Activated CD8-positive, alpha-beta memory T cell treated with anti-CD3 and anti-CD28 coated beads for 36 hours (primary cell): ENCODE measurements around the gene DYSF. TPM values are rescaled to one million over a fixed set of nuclear protein-coding genes. Genes with fewer than 3 reads are reported as not detected.
"Not testable (repeated sequence)": the region's sequence is repeated elsewhere in the genome, so short reads cannot be mapped to it uniquely, and the experiment has no call there.

Experiments used
- CTCF ChIA-PET: fragments of 350-600 bp; sonication (Branson Sonifier 250); formaldehyde crosslinking; loops from one replicate; lab custom pipeline; 2021; ENCODE audit warnings: antibody characterized with exemption; lab: Charles Lee
- POLR2A ChIA-PET: fragments of 350-600 bp; sonication (Branson Sonifier 250); formaldehyde crosslinking; loops from one replicate; lab custom pipeline; 2021; ENCODE audit warnings: antibody characterized with exemption; lab: Charles Lee
- total RNA-seq, 2 experiments: library from RNA; stranded (reverse); gene quantifications; one replicate each; pipeline ENCODE4 v1.2.3, GENCODE V29; 2021

DYSF gene
- total RNA-seq, 2 experiments from 2014 or later: 4.8 to 5.8 TPM

- ChIA-PET POLR2A (no interaction called here), CTCF (interaction anchor here (1.2 kb wide), 1 partner anchor 23 kb away, joined by 3 read pairs; no protein-coding TSS in a partner anchor)
Measured at GRCh38 chr2:71486881-71487640, 33.7 kb downstream of the DYSF start.

GRCh38 chr2:71491551-71491950 is 38.2 kb downstream of the DYSF start:
- POLR2A ChIA-PET, CTCF ChIA-PET: not testable (repeated sequence)

DNA sequence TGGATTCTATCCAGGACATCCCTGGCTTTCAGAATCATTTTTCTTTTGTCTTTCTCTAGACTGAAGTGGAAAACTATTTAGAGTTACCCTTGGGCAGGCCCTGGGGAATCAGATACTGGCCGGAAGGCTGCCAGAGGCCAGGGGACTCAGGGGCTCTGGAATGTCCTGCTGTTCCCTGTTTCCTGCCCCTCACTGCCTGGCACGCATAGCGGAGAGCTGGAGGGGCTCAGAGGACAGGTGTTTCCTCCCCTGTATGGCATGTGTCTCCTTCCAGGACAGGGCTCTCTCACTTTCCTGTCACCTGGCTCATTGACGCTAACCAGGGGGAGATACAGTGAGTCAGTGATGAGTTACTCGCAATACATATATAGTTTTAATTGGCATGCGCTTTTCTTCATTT is 38.8 kb downstream of the DYSF start:
- CTCF ChIA-PET: no interaction called here
- POLR2A ChIA-PET: no interaction called here

DNA sequence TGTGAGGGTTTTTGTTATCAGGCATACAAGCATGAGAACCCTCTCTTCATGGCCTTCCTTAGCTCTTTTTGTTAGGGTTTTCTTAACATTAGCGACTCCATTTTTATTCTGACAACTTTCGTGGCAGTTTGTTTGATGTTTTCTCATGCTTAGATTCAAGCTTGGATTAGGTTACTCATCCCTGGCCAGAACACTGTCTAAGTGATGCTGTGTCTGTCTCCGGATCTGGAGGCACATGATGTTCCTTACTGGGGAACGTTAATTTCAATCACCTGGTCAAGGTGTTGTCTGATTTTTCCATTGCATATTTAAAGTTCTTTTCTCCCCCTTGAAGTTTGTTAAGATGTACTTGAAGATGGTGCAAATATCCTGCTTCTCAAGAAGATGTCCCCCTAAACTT is 40.7 kb downstream of the DYSF start:
- POLR2A ChIA-PET: no interaction called here
- CTCF ChIA-PET: no interaction called here

- CTCF ChIA-PET: no interaction called here
Measured at GRCh38 chr2:71494523-71495155, 41.3 kb downstream of the DYSF start.

GRCh38 chr2:71496156-71496770 is 42.9 kb downstream of the DYSF start:
- CTCF ChIA-PET: interaction anchor here (1.3 kb wide), 1 partner anchor 13 kb away, joined by 3 read pairs; no protein-coding TSS in a partner anchor
- POLR2A ChIA-PET: interaction anchor here (0.6 kb wide), 1 partner anchor 294 kb away, joined by 3 read pairs; no protein-coding TSS in a partner anchor

More at GRCh38 chr2:71494523-71495155, 41.3 kb downstream of the DYSF start:
- POLR2A ChIA-PET: no interaction called here

GRCh38 chr2:71498261-71498701 is 44.9 kb downstream of the DYSF start:
- CTCF ChIA-PET: no interaction called here
- POLR2A ChIA-PET: no interaction called here

DNA sequence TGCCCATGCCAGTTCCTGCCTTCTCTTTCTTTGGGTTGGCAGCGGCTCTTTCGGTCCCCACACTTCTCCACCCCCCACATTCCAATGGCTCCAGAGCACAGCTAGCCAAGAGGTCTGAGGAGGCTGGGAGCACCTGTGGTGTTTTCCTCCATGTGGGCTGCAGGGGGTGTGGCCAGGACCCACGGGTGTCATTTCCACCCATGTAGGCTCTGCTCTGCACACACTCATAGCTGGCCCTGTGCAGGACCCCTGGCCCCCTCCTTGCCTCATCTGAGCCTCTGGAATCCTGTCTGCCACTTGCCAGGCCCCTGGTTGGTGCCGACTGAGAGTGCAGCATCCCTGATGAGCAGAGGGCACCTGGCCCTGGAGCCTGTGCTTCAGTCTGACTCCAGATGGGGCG is 46.3 kb downstream of the DYSF start:
- CTCF ChIA-PET: no interaction called here
- POLR2A ChIA-PET: no interaction called here

GRCh38 chr2:71500426-71501079 is 47.2 kb downstream of the DYSF start:
- ChIA-PET POLR2A (no interaction called here), CTCF (no interaction called here)

- ChIA-PET POLR2A (no interaction called here), CTCF (no interaction called here)
Measured at GRCh38 chr2:71502941-71503738, 49.8 kb downstream of the DYSF start.

DNA sequence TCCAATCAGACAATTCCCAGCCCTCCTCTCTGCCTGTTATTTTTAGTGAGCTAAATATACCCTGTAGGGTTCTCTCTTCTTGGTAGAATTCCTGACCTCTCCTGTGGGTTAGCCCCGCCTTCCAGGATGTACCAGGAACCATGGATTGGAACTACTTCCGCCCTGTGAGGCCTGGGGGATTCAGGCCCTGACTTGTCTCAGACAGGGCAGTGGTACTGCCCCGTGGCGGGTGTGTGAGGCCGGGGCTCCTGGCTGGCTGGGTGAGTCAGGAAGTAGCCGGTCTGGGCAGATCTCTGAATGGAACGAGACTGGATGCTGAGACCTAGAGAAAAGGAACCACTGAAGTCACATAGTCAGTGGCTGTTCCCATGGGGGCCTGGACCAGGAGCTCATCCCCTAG is 50.5 kb downstream of the DYSF start:
- CTCF ChIA-PET: no interaction called here
- POLR2A ChIA-PET: no interaction called here

DNA sequence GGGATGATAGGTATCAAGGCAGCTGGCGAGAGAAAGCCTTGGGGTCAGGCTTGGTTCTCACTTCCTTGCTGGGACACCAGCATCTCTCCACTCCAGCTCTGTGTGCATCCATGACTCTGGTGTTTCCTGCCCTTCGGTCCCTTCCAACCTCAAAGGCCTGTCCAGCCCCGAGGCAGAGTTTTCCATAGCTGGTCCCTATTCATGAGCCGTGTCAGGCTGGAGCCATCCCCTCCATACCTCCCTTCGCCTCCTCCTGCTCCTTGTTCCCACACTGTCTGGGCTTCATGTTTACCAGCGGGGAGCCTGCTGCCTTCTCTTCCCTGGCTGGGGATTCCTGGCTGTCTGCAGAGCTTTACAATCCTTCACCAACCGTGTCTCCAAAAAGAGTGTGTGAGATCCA is 51.2 kb downstream of the DYSF start:
- ChIA-PET POLR2A (no interaction called here), CTCF (no interaction called here)

DNA sequence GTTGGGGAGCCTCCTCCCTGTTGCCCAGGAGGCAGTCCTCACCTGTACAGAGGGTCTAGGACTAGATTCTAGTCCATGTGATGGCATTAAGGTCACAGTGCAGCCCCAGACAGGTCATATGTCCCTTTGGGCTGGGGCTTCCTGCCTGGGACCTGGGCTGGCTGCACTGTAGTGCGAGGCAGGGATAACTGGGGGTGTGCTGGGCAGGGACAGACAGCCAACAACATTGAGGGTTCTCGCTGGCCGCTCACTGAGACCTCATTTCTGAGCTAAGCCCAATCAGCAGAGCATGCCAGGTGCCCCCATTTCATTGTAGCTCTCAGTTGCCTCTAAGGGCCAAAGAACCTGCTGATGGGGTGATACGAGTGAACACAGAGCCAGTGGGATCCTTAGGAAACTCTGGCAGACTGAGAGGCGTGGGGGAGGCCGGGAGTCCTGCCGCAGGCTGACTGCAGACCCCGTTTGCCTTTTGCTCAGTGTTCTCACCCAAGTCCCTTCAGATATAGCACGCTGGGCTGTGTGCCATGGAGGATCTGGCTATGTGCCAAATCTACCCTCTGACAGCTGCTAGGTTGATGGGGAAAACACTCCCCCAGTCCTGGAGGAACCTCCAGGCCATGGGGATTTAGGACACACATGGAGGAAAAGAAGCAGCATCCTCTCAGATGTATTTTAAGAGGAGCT is 51.9 kb downstream of the DYSF start:
- ChIA-PET CTCF (no interaction called here), POLR2A (no interaction called here)

DNA sequence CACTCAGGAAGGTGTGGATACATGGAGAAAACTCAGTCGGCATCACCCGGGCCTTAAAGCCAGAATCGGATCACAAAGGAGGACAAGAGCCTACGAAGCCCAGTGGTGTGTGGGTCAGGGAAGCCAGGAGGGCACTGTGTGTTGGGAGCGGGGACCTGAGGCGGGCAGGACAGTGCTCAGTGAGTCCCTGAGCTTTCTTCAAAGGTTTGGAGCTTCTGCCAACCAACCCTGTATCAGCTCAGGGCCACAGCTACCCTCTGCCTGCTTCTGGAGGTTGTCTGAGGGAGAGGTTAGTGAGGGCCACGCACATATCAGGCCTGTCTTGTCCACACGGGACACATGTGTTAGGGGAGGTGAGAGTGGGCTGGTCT is 52.4 kb downstream of the DYSF start:
- CTCF ChIA-PET: no interaction called here
- POLR2A ChIA-PET: no interaction called here

- POLR2A ChIA-PET: no interaction called here
- CTCF ChIA-PET: no interaction called here
Measured at GRCh38 chr2:71506222-71507153, 53.1 kb downstream of the DYSF start.

DNA sequence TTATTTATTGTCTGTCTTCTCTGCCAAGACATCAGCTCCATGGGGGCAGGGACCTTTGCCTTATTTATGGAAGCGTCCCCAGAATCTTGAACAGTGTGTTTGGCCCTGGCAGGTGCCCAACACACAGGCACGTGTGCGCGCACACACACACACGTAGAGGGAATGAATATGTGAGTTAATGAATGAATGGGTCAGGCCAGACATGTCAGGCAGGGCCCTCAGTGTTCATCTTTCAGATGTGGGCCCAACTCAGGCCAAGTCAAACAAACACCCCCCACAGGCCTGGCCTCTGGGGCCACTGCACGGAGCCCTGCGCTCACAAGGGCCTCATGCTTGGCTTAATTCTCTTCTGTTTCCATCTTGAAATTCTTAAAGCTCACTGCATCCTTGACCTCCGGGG is 54.1 kb downstream of the DYSF start:
- ChIA-PET POLR2A (no interaction called here), CTCF (interaction anchor here (4.4 kb wide), 1 partner anchor 208 kb away, joined by 44 read pairs; no protein-coding TSS in a partner anchor)

- ChIA-PET POLR2A (no interaction called here), CTCF (interaction anchor here (0.6 to 5.1 kb wide), 16 partner anchors 8 to 361 kb away, joined by 3 to 44 read pairs (median 3); no protein-coding TSS in a partner anchor)
Measured at GRCh38 chr2:71510196-71510807, 56.9 kb downstream of the DYSF start.
